NCI-H226 (cell line): ENCODE data around the gene LCN9.
"Not testable (repeated sequence)": the region's sequence is repeated elsewhere in the genome, so short reads cannot be mapped to it uniquely, and the experiment has no call there.

Source experiments
- DNase-seq: peaks from one replicate; pipeline ENCODE4 v3.0.0-alpha.2; 2015

The LCN9 gene

DNA sequence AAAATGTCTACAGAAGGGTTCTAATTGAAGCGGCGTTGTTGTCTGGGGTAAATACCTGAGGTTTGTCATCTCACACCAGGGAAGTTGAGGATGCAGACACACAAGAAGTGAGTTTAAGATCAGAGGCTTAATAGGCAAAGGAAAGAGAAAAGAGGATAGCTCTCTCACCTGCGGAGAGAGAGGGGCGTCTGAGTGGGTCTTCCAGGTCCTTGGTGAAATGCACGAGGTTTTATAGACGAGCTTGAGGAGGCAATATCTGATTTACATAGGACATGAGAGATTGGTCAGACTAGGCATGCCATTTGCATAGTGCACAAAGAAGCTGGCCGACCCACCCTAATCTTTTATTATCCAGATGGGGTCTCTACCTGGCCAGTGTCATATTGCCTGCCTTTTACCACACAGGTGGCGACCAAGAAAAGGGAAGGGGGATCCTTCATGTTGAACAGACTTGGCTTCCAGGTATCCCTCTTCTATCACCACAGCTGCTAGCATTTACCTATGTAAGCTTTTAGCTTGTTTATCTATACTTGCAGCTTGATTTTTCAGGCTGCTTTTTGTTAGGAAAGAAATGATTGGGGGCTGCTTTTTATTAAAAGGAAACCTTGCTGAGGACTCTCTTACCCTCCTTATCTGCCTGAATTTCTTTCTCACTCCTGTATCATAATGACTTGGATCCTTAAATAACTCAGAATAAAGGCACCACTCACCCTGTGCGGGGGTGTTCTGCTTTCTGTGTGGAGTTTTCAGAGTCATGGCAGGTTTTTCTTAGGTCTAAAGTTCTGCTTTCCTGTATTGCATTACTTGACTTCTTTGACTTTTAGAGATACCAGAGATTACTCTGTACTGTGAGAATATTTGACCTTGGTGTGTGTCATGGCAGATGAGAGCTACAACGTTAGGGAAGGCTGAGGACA, 14.4 kb upstream of the LCN9 start:
- no peak for DNase-seq

DNA sequence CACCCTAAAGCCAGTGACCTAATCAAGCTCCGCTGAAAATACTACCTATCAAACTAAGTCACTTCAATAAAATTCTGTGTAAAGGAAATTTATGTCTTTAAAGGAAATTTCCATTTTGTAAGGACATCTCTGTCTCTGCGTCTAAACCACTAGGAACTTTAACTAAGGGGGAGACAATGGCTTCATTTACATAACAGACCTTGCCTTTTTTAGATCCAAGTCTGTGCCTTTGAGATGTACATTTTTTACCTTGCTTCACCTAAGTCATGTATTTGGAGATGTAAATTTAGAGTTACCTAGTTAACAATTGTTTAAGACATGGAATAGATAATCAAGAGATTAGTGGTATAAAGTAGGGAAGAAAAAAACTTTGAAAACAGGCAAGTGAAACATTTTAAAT, 13.6 kb upstream of the LCN9 start:
- DNase-seq = no peak

DNA sequence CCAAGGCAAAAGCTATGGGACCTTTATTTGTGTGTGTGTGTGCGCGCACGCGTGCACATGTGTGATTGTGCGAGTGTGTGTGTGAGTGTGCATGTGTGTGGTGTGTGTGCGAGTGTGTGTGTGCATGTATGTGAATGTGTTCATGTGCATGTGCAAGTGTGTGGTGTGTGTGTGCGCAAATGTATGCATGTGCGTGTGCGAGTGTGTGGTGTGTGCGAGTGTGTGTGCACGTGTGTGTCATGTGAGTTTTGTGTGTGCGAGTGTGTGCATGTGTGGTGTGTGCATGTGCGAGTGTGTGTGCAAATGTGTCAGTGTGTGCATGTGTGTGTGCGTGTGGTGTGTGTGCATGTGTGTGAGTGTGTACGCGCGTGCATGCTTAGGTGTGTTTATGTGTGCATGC, 12.7 kb upstream of the LCN9 start:
- no peak for DNase-seq

DNA sequence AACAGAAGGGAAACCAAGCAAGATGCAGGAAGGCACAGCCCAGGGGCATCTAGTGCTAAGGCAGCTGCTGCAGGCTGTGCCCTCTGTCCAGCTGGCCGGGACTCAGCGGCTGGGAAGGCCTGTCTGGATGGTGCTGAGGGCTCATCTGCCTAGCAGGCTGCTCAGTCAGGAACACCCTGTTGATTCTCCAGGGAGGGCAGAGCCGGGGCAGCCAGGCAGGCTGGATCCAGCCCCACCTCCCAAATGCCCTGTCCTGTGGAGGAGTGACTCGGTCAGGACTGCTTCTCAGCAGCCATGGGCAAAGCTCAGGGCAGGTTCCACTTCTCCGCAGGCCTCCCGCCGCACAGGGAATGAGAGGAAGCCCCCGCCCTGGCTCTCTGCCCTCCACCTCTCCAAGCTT, 7.8 kb upstream of the LCN9 start:
- no peak for DNase-seq

DNA sequence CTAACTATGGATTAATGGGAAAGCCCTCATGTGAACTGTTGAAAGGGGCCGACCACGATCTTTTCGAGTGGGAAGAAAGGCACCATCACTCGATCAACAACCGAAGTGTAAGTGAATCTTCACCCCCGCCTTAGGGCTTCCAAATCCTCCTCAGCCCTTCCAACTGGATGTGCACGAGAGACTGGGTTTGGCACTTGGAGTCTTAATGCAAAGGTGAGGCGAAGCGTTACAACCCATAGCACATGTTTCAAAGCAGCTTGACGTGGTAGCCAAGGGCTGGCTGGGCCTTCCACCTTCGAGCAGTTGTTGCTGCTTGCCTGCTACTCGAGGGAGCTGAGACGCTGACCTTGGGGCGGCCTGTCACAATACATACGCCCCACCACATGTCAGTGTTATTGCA, 5.7 kb upstream of the LCN9 start:
- no peak for DNase-seq

DNA sequence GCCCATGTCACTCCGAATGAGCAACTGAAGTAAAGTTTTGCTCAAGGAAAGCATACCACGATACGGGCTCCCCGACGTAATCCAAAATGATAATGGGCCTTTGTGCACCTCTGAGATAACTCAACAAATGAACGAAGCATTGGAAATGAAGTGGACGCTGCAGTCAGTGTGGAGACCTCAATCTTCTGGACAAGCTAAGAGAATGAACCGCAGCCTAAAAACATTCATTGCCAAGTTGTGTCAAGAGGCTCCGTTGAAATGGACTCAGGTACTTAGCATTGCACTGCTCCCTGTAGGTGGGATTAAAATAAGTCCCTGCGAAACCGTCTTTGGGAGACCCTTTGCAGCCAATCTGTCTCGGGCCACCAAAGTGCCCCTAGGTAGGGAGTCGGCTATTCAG, 3.9 kb upstream of the LCN9 start:
- no peak for DNase-seq

DNA sequence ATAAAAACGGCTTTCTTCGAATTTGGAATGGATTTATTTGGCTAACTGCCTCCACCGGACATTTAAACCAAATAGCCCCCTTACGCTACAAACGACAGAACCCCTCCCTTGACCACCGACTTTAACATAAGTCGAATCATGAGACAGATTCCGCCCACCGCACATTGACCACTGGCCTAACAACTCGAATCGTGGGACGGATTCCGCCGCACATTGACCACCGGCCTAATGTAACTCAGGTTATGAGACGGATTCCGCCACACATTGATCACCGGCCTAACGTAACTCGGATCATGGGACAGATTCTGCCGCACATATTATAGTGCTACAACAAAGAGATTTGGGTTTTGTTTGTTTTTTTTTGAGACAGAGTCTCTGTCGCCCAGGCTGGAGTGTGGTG, 2.7 kb upstream of the LCN9 start:
- DNase-seq = no peak

DNA sequence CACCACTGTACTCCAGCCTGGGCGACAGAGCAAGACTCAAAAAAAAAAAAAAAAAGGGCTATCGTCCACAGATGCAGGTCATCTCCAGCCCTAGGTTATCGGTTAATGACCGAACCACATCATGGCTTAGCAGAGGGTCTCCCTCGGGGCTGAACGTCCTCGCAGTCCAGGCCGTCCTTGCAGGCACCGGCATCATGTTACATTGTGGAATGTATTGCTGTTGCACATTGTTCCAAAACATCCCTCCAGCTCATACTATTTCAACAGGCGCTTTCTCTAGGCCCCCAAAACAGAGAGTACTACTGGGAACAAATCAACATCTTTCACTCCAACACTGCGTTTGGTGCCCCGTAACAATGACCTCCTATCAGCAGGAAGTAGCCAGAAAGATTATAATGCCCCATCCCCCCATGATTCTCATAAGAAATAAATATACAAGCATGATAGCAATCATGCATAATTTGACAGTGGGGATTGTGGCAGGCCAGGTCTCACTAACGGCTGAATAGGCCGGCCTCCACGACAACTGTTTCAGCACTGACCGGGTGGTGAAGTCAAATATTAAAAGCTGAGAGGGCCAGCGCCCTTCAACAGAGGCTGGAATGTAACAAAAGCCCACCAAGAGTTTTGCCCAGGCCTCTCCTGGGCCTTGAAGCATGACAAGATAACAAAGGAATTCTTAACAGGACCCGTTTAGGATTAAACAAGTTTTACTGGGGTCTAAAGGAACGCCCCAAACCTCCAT, 1.1 kb upstream of the LCN9 start:
- DNase-seq = no peak

DNA sequence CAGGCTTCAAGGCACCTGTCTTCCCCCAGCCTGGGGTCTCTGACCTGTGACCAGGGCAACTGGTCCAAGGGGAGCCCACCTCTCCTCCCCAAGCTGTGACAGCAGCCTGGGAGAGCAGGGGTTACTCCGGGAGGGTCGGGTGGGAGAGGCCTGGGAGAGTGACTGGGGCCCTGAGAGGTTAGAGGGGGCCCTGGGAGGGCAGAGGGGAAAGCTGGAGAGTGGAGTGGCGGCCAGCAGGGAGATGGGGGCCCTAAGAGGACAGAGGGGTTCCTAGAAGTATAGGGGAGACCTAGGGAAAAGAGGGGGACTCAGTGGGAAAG, 302 bp downstream of the LCN9 start:
- no peak for DNase-seq

DNA sequence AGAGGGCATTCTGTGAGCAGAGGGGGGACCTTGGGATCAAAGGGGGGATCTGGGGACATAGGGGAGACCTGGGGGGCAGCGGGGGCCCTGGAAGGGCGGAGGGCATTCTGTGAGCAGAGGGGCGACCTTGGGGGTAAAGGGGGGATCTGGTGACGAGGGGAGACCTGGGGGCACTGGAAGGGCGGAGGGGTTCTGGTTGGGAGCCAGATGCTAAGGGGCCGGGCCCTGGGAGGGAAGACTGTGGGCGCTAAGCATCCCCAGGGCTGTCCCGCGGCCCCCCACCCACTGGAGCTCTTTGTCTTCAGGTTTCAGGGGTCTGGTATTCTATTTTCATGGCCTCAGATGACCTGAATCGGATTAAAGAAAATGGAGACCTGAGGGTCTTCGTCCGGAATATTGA, 748 bp downstream of the LCN9 start:
- DNase-seq = no peak

DNA sequence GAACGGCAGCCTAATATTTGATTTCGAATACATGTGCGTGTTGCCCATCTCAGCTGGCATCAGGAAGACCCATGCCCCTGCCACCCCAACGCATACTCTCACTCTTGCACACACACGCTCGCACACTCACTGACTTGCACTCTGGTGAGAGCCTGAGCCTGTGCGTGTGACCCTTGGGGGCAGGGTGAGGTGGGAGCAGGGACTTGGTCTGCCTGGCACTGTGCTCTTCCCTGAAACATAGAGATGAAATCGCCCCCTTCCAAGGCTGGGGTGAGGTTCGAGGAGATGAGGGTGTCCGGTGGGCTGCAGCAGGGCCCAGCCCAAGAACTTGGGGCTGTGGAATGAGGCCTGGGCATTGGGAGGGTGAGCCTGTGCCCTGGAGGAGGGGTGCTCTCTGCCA, 1.2 kb downstream of the LCN9 start:
- no peak for DNase-seq

DNA sequence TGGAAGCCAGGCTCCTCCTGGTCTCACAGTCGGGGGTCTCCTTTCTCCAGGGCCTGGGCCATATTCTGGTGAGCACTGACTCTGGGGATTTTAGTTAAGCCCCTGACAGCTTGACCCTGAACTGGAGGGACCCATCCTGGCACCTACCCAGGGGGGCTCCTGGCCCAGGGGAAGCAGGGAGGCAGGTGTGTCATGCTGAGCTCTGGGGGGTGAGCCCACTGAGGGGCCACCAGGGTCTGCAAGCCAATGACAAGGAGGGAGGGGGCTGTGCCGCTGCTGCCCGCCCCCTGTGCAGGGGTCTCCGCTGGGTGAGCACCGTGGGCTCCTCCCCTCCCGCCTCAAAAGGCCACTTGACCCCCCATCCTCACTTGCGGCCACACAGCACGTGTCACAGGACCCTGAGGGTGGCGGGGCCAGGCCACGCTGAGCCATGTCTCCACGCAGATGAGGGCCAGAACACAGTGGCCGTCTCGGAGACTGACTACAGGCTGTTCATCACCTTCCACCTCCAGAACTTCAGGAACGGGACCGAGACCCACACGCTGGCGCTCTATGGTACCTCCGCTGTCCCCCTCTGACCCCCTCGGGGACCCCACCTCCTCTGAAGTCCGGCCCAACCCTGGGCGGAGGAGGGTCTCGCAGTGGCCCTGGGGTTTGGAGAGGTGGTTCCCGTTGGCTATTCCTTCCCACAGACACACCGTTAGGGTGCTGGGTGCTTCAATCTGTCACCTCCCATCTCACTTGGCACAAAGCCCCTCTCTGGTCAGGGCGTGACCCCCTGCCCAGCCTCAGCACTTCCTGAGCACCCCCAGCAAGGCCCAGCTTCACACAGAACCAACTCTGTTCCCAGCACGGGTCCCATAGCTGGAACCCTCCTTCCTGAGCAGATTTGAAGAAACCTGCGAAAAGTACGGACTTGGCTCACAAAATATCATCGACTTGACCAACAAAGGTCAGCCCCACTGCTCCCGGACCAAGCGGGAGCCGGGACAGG, 2.0 kb downstream of the LCN9 start:
- no peak for DNase-seq

DNA sequence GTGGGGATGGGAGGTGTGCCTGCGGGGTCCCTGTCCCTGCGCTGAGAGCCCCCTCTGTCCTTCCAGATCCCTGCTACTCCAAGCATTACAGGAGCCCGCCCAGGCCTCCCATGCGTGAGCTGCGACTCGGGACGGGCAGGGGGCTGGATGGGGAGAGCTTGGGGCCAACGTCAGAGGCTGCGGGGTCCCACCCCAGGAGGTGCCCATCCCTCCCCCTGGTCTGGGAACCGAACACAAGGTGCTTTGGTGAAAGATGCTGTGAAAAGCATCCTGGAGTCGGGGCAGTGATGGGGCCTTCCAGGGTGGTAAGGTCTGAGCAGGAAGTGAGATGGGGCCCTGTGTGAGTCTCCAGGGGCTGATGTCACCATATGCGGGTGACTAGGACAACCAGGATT, 2.7 kb downstream of the LCN9 start:
- DNase-seq = no peak

DNA sequence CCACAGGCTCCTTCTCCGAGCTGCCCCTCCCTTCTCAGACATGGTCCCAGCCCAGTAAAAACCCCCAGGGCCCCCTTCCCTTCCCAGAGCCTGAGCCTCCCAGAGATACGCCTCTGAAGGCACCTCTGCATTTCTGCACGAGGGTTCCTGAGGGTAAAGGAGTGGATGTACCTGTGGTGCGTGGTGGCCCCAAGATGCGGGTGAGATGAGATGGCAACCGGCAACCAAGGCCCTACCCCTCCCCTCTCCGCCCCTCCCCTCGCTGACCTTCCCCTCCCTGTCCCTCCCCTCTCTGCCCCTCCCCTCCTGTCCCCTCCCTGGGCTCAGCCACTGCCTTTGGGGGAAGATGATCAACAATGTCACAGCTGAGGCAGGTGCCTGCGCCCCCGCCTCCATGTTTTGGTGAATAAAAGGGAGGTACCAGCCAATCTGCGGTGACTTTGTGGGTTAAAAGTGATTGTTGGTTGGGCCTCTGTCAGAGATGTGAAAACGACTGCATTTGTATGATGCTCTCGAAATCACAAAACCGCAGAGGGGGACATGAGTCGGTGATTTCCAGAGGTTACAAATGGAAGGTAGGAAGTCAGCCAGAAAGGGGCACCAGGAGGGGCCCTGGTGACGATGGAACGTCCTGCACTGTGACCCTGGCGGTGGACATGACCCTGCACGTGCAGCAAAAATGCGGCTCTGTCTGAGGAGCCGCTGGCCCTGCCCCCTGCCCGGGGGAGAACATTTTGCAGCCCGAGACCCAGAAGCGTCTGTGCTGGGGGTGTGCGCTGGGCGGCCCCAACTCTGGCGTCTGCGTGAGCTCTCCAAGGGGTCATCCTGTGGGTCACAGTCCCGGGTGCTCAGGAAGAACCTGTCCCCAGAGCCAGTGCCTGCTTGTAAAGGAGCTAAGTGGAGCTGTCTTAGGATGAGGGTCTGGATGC, 3.7 kb downstream of the LCN9 start:
- DNase-seq = no peak

DNA sequence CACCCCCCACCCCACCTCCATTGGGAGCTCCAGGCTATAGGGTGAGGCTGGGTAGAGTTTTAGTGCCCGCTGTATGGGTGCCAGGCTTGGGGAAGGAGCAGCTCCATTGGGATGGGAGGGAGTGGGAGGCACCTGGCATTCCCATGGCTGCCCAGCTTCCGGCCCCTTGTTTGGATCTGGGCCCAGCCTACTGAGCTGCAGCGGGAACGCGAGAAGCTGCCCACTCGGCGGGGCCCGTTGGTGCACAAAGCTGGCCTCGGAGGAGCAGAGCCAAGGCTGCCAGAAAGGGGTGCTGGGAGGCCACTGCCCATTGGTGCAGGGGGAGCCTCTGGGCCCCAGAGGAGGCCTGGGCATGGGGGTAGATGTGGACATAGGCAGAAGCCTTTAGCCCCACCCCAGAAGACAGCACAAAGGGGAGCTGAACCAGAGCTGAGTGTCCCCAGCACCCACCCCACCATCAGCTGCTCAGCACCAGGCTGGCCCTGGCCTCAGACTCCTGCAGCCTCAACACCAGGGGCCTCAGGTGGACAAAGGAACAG, 4.4 kb downstream of the LCN9 start:
- no peak for DNase-seq

DNA sequence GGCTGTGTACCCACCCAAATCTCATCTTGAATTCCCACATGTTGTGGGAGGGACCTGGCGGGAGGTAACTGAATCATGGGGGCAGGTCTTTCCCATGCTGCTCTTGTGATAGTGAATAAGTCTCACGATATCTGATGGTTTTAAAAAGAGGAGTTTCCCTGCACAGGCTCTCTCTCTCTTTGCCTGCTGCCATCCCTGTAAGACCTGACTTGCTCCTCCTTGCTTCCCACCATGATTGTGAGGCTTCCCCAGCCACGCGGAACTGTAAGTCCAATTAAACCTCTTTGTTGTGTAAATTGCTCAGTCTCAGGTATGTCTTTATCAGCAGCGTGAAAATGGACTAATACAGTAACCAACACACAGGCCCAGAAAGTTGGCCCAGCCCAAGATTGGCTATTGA, 5.9 kb downstream of the LCN9 start:
- not testable (repeated sequence) for DNase-seq

DNA sequence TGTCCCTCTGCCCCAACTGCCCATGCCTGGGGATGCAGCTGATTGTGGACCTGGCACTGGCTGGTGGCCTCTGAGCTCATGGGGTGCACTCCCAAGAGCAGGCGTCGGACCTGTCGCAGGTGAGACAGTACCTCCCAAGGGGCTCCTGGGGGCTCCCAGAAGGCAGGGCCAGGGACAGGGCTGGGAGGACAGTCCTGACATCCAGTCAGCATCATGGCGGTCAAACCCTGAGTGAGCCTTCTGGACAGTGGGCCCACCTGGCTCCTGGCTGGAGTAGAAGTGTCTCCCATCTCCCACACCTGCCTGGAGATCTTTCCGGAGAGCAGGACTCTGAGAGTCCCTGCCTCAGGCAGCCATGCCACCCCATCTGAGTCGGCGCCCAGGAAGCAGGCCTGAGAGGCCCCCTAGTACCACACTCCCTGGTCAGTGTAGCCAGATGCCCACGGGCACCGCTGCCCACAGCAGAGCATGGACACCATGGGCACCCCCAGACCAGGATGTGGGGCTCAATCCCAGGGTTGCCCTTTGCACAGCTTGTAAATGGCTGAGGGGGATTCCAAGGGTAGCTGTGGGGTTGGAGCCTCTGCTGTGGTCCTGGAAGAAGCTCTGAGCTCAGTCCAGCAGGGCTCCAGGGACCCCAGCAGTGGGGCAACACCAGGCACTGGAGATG, 6.6 kb downstream of the LCN9 start:
- DNase-seq = no peak

DNA sequence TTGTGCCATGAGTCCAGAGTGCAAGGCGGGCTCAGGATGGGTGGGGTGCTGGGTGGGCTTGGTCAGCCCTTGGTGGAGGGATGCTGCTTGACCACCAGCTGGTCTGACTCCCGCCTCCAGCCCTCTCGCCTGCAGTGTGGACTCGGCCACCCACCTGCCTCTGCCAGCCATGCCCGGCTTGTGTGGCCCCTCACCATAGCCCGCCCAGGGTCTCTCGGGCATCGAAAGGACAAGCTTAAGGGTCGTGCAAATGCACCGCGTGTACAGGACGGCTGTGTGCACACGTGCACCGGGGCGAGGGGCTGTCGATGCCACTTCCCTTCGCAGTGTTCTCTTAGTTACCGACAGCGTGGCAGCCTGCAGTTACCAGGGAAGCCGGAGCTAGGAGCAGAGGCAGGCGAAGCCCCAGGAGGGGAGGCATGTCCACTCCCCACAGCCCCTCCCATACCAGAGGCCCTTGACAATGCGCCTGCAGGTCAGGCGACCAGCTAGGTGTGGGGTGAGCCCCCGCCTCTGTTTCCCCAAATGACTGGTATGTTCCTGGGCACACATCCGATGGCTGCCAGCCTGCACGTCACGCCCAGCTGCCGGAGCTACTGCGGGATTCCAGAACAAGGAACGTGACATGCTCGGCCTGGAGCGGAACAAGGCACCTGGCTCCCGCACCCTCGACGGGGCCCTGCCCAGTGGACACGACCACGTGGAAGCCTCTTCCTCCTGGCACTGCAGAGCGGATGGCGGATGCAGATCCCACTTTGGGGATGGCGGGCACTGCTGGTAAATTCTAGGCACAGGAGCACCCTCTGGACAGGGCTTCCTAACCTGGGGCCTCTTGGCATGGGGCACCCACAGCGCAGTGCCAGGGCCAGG, 7.8 kb downstream of the LCN9 start:
- DNase-seq = no peak

DNA sequence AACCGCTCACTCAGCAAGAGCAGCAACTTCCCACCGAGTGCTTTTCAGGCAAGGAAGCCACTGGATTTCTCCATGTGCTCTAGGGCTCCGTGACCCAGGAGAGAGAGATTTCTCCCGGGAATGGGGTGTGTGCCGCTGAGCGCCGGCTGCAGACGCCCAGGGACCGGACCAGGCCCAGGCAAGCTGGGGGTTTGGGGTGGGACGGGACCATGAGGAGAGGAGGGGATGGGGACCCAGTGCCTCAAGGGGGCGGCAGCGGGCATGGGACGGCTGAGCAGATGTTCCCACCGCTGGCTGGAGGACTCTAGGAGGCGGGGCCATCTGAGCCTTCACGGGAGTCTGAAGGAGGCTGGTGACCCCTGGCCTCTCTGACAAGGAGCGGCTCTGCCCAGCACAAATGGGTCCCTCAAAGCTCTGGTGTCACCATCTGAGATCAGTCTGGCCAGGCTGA, 8.5 kb downstream of the LCN9 start:
- no peak for DNase-seq

DNA sequence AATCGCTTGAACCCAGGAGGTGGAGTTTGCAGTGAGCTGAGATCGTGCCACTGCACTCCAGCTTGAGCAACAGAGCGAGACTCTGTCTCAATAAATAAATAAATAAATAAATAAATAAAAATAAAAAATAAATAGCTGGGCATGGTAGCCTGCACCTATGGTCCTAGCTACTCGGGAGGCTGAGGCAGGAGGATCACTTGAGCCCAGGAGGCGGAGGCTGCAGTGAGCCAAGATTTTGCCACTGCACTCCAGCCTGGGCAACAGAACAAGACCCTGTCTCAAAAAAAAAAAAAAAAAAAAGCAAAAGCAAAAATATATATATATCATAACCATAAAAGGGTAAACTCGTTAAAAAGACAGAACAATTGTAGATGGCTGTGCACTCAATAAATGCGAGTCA, 9.7 kb downstream of the LCN9 start:
- not testable (repeated sequence) for DNase-seq
